ENCODE measurements around the gene ZNF467. TPM values are rescaled to one million over a fixed set of nuclear protein-coding genes. Genes with fewer than 3 reads are reported as not detected.

The ZNF467 gene
- total RNA-seq, 2 donors from 2014 or later = 4.6 to 7.4 TPM

DNA sequence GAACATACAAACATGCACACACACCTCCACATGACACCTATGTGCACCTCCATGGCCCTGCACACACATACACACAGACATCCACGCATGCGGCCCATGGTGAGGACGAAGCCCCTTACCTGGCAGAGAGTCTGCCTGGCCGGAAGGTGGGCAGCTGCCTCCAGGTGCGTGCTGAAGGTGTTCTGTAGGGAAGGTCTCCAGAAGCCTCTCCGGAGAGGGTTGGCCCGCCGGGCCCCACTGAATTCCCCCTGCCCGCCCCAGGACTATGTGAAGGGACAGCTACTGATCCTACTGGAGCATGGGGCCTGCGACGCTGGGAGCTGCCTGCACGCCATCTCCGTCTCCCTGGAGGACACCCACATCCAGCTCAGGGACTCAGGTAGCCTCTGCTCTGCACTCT is 8.5 kb upstream of the ZNF467 start:
- TF ChIP-seq, protein P1, sequence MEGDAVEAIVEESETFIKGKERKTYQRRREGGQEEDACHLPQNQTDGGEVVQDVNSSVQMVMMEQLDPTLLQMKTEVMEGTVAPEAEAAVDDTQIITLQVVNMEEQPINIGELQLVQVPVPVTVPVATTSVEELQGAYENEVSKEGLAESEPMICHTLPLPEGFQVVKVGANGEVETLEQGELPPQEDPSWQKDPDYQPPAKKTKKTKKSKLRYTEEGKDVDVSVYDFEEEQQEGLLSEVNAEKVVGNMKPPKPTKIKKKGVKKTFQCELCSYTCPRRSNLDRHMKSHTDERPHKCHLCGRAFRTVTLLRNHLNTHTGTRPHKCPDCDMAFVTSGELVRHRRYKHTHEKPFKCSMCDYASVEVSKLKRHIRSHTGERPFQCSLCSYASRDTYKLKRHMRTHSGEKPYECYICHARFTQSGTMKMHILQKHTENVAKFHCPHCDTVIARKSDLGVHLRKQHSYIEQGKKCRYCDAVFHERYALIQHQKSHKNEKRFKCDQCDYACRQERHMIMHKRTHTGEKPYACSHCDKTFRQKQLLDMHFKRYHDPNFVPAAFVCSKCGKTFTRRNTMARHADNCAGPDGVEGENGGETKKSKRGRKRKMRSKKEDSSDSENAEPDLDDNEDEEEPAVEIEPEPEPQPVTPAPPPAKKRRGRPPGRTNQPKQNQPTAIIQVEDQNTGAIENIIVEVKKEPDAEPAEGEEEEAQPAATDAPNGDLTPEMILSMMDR (IDR thresholded peaks at IDR 0.05) = no peak
- Histone ChIP-seq H3K4me1 (ENCODE audit: control insufficient read depth in 1 of 2, low read depth in 2 of 2) (no peaks in the 10 kb centered on the region), H3K36me3 (no peaks in the 10 kb centered on the region), H3K27me3 (replicated peaks; ENCODE audit: insufficient read depth) (no peaks in the 10 kb centered on the region), H3K4me3 (no peak overlapping the region), H3K27ac (no peak overlapping the region), H3K9me3 (no peaks in the 10 kb centered on the region)
- DNase-seq (ENCODE audit: low spot score) = no peak
- ATAC-seq (ENCODE audit: insufficient number of reproducible peaks, low FRiP score, low read depth) = no peak

DNA sequence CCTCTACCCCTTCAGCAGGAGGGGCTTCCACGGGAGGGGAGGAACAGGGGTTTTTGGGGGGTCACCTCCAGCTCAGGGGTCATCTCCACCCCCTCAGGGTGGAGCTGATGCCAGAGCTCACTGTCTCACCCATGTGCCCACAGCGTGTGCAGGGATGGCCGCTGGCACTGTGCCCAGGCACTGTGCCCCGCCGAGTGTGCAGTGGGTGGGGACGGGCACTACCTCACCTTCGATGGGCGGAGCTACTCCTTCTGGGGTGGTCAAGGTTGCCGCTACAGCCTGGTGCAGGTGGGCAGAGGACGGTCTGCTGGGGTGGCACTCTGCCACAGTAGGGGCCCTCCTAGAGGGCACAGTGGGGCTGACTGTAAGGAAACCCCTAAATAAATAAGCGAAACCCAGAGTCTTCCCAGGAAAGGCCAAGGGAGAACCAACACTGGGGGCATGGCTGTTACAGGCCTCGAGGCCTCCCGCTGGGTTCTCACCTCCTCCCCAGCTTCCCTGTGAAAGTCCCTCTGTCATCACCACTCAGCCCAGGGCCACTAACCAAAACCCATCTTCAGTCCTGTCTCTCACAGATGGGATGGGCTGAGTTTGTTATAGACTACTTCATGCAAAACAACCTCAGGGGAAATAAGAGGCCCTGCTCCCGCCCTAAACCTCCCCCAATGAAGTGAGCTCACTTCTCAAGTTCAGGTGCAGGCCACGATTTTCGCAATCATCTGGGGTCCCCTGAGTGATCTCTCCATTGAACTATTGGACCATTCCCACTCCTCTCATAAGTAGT is 7.4 kb upstream of the ZNF467 start:
- Histone ChIP-seq H3K9me3 (no peaks in the 10 kb centered on the region), H3K27ac (no peak overlapping the region), H3K4me1 (ENCODE audit: control insufficient read depth in 1 of 2, low read depth in 2 of 2) (no peaks in the 10 kb centered on the region), H3K4me3 (no peak overlapping the region), H3K36me3 (no peaks in the 10 kb centered on the region), H3K27me3 (replicated peaks; ENCODE audit: insufficient read depth) (no peaks in the 10 kb centered on the region)
- ATAC-seq (ENCODE audit: insufficient number of reproducible peaks, low FRiP score, low read depth) (no peak), DNase-seq (ENCODE audit: low spot score) (no peak)
- TF ChIP-seq, protein P1 (IDR thresholded peaks at IDR 0.05) = no peak

DNA sequence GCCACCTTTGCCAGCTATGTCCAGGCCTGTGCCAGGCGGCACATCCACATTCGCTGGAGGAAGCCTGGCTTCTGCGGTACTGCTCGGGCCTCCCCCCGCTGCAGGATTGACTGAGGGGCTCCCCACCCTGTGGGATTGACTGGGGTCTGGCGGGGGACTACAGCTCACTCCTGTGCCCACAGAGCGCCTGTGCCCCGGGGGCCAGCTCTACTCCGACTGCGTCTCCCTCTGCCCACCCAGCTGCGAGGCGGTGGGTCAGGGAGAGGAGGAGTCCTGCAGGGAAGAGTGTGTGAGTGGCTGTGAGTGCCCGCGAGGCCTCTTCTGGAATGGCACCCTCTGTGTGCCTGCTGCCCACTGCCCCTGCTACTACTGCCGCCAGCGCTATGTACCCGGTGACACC is 6.7 kb upstream of the ZNF467 start:
- no peaks in the 10 kb centered on the region for H3K36me3 ChIP-seq
- H3K27ac ChIP-seq = no peak overlapping the region
- DNase-seq (ENCODE audit: low spot score) (no peak), ATAC-seq (ENCODE audit: insufficient number of reproducible peaks, low FRiP score, low read depth) (no peak)
- H3K4me3 ChIP-seq = no peak overlapping the region
- H3K4me1 ChIP-seq (ENCODE audit: control insufficient read depth in 1 of 2, low read depth in 2 of 2) = no peaks in the 10 kb centered on the region
- H3K9me3 ChIP-seq = no peaks in the 10 kb centered on the region
- TF ChIP-seq, protein P1 (IDR thresholded peaks at IDR 0.05) = no peak
- H3K27me3 ChIP-seq (replicated peaks; ENCODE audit: insufficient read depth) = no peaks in the 10 kb centered on the region

DNA sequence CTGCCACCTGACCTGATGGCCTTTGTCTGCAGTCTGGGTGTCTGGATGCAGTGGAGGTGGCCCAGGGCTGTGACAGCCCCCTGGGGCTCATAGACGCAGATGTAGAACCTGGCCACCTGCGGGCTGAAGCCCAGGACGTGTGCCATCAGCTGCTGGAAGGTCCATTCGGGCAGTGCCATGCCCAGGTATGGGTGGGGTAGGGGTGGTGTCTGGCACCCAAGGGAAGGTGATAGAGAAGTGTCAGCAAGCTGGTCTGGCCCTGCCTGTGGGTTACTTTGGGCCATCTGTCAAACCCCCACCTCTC is 6.1 kb upstream of the ZNF467 start:
- ATAC-seq (ENCODE audit: insufficient number of reproducible peaks, low FRiP score, low read depth) (no peak), DNase-seq (ENCODE audit: low spot score) (no peak)
- Histone ChIP-seq H3K27ac (no peak overlapping the region), H3K9me3 (no peaks in the 10 kb centered on the region), H3K4me3 (no peak overlapping the region), H3K27me3 (replicated peaks; ENCODE audit: insufficient read depth) (no peaks in the 10 kb centered on the region), H3K36me3 (no peaks in the 10 kb centered on the region), H3K4me1 (ENCODE audit: control insufficient read depth in 1 of 2, low read depth in 2 of 2) (no peaks in the 10 kb centered on the region)
- TF ChIP-seq, protein P1 (IDR thresholded peaks at IDR 0.05) = no peak

DNA sequence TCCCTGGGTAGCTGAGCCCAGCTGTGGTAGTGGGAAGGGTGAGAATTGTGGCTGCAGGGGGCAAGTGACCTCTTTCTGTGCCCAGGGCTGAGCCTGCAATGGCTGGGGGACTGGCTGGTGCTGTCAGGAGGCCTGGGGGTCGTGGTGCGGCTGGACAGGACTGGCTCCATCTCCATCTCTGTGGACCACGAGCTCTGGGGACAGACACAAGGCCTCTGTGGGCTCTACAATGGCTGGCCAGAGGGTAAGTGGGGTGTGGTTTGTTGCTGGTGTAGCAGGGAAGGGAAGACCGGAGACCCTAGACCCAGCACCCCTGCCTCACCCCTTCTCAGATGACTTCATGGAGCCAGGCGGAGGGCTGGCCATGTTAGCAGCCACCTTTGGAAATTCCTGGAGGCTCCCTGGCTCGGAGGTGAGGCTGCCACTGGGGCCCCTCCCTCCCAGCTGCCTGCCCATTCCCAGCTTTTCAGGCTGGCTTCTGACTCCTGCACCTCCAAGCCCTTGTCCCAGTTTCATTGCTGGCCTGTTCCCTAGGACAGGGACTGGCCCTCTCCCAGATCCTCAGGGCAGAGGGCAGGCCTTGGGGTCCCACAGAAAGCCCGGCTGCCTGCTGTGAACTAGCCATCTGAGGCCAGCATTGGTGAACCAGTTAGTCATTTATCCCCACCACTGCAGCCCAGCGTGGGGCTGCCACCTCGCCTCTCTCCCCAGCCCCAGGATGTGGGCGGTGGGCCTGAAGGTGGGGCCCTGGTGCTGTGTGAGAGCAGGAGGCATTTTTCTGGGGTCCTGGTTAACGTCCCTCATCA is 5.5 kb upstream of the ZNF467 start:
- ATAC-seq (ENCODE audit: insufficient number of reproducible peaks, low FRiP score, low read depth) = no peak
- Histone ChIP-seq H3K4me3 (no peak overlapping the region), H3K9me3 (no peaks in the 10 kb centered on the region), H3K36me3 (no peaks in the 10 kb centered on the region), H3K27ac (no peak overlapping the region), H3K27me3 (replicated peaks; ENCODE audit: insufficient read depth) (no peaks in the 10 kb centered on the region), H3K4me1 (ENCODE audit: control insufficient read depth in 1 of 2, low read depth in 2 of 2) (peaks cover 0 to 3% of the 10 kb centered on the region in 2 donors)
- TF ChIP-seq, protein P1 (IDR thresholded peaks at IDR 0.05) = no peak
- DNase-seq (ENCODE audit: low spot score) = no peak
